GM12873 (cell line): Measurements from ENCODE around the gene HOXD3.

Experiments used
- CTCF ChIP-seq: IDR thresholded peaks from 2 replicates; pipeline ENCODE4 v1.5.1; 2012; ENCODE audit warnings: low read depth, mild to moderate bottlenecking, moderate library complexity, low read length, control low read depth; ENCODE audit not compliant: insufficient read depth; ENCODE audit errors: missing control alignments

The HOXD3 gene

GRCh38 chr2:176138526-176138922 is 18.6 kb upstream of the HOXD3 start:
- no peak for TF ChIP-seq CTCF

- TF ChIP-seq CTCF: no peak
Measured at GRCh38 chr2:176138923-176139660, 18.0 kb upstream of the HOXD3 start.

GRCh38 chr2:176139661-176140512 is 17.2 kb upstream of the HOXD3 start:
- no peak for TF ChIP-seq CTCF

- peak; percentile 86 for TF ChIP-seq CTCF
Measured at GRCh38 chr2:176140513-176141317, 16.4 kb upstream of the HOXD3 start.

GRCh38 chr2:176142281-176142680 is 14.8 kb upstream of the HOXD3 start:
- no peak for TF ChIP-seq CTCF

- TF ChIP-seq CTCF: no peak
Measured at GRCh38 chr2:176145085-176145969, 11.8 kb upstream of the HOXD3 start.
